Left cardiac atrium (tissue), 4 donors: ENCODE data around the gene RNF151. TPM values are rescaled to one million over a fixed set of nuclear protein-coding genes. Genes with fewer than 3 reads are reported as not detected.

Source experiments
- ATAC-seq, 2 donors: fragments of 200-7000 bp; cut with Tn5 transposase; one replicate each; pipeline ENCODE4 v1.9.1; 2020; ENCODE audit warnings: mild to moderate bottlenecking in 2 of 2, moderate library complexity in 2 of 2
- DNase-seq: peaks from one replicate; pipeline ENCODE4 v3.0.0-alpha.2; 2020
- intact Hi-C, 2 donors: fragments of 100-400 bp; cut with DNase I; formaldehyde crosslinking; loops; one replicate each; pipeline versions ENCODE4 v1.14.1 to v1.15.1; 2022 to 2023
- total RNA-seq, 2 donors: library from RNA; stranded (reverse); fragmentation: NEBNext Ultra II Directional; extraction: Animal tissue kit (Norgen Biotek cat#: 25700); gene quantifications; one replicate each; pipeline ENCODE4 v1.2.1, GENCODE V29; 2021
- donor health status: DM: no; HTN: yes; CAD: no.
- donor health status: DM: no; HTN: yes; CAD: no; lungs with severe emphysema.
- donor health status: DM: yes; HTN: yes; CAD: no.
- donor health status: Dilated cardiomyopathy.

Gene RNF151
- total RNA-seq, 2 donors from 2014 or later, result not detected

DNA sequence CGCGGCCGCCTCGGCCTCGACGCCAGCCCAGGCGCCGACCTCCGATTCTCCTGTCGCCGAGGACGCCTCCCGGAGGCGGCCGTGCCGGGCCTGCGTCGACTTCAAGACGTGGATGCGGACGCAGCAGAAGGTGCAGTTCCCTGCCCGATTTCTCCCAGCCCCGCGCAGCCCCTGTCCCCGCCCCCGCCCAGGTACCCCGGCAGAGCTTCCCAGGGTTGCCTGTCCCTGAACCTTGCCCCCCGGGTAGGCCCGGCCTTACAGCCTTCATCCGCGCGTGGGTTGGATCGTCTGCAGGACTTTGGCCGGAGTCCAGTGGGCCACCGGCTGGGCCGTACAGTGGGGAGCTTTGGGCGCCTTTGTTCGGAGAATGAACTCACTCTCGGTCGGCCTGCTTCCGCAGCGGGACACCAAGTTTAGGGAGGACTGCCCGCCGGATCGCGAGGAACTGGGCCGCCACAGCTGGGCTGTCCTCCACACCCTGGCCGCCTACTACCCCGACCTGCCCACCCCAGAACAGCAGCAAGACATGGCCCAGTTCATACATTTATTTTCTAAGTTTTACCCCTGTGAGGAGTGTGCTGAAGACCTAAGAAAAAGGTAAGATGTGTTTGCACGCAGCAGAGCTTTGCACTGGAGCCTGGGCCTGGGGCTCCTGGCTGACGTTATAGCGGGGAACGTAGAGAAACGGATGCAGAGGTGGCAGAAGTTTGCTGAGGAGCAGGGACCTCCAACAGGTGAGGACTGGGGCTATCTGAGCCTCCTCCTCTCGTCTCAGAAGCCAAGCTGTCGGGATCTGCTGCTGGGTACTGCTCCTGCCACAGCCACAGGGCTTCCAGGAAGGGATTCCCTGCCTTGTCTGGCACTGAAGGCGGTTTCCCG, 17.9 kb downstream of the RNF151 start:
- peak; percentile 6 to 14 for ATAC-seq
- intact Hi-C loops, result no loop called here
- DNase-seq, result no peak

DNA sequence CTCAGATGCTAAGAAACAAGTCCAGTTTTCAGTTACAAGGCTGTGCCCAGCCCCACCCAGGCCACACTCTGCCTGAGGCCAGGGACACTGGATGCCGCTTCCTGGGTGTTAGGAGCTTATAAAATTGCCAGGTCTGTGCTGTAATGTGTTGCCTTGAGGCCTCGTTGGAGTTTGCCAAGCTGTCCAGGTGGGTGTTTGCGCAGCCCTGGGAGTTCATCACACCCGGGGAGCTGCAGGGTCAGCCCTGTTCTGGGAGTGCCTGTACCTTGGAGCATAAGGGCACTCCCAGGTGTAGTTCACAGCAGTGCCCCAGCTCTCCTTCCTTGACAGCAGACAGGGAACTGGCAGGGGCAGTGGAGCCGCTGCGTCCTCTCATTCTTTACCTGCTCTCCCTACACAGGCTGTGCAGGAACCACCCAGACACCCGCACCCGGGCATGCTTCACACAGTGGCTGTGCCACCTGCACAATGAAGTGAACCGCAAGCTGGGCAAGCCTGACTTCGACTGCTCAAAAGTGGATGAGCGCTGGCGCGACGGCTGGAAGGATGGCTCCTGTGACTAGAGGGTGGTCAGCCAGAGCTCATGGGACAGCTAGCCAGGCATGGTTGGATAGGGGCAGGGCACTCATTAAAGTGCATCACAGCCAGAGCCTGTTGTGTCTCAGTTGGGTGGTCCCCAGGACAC, 19.0 kb downstream of the RNF151 start:
- no peak for ATAC-seq
- no peak for DNase-seq
- intact Hi-C loops, result no loop called here

- no peak for ATAC-seq
- DNase-seq, result no peak
- intact Hi-C loops, result no loop called here
Observed at GRCh38 chr16:1987198-1987597, 20.5 kb downstream of the RNF151 start.

GRCh38 chr16:1989209-1990100, 22.8 kb downstream of the RNF151 start, which contains the start of gene SYNGR3:
Gene SYNGR3 (plus strand): TSS chr16:1989970. CDS start chr16:1990103, 133 bp downstream.
- intact Hi-C loops, result no loop called here
- DNase-seq (no peak), ATAC-seq (no peak)

- intact Hi-C loops, result no loop called here
- ATAC-seq (no peak), DNase-seq (no peak)
Observed at GRCh38 chr16:1990101-1990350, 23.4 kb downstream of the RNF151 start.

DNA sequence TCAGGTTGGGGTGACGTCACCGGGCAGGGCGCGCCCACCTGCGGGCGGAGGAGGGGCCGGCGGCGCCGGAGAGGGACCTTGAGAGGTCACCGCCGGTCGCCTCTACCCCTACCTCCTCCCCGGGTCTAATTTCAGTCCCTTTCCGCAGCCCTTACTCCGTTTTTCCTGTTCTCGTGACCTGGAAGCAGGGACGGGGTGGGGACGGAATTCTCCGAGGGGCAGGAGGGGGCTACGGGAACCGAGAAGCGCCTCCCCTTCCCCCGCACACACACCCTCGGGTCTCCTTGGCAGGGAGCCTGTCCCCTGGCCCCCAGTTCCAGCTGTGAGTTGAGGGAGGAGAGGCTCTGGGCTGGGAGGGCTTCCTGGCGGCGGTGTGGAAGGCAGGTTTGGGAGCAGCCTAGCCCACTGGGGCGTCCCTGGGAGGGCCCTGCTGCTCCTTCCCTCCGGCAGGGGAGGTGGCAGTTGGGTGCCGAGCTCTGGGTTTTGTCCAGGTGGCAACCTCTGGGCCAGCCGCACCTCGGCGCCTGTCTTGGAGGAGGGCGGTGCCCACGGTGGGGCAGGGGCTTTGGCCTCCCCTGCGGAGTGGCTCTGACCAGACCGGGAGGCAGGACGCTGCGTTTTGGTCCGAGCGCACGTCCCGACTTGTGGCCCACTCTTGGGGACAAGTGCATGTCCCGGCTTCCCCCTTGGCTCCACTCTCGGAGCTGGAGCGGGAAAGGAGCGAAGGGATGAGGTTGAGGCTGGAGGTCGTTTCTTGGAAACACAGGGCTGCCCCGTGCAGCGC, 23.9 kb downstream of the RNF151 start:
- intact Hi-C loops, result no loop called here
- DNase-seq (no peak), ATAC-seq (no peak)

GRCh38 chr16:1991135-1991551, 24.5 kb downstream of the RNF151 start:
- peak in 1 of 2 donors; percentile 3 for ATAC-seq
- intact Hi-C loops, result no loop called here
- DNase-seq, result no peak

- intact Hi-C loops, result no loop called here
- DNase-seq, result no peak
- no peak for ATAC-seq
Observed at GRCh38 chr16:1991588-1991947, 24.9 kb downstream of the RNF151 start.

GRCh38 chr16:1991948-1992703, 25.5 kb downstream of the RNF151 start:
- ATAC-seq (peak; percentile 90 to 93), DNase-seq (peak; percentile 97)
- intact Hi-C loops, result no loop called here

GRCh38 chr16:1992704-1993317, 26.2 kb downstream of the RNF151 start:
- intact Hi-C loops, result no loop called here
- ATAC-seq (peak in 1 of 2 donors; percentile 1), DNase-seq (no peak)

DNA sequence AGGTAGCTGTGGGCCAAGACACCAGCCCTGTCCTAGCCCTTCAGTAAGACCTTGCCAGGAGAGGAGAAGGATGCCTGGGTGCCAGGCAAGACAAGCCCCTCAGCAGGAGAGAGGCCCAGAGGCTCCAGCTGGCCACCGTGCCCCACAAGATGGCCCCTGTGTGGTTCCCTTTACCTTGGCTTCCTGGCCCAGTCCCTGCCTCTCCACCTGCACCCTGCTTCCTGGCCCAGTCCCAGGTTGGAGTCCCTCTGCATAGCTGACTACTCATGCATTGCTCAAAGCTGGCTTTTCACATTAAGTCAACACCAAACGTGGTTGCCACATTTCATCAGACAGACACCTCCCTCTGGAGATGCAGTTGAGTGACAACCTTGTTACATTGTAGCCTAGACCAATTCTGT, 27.1 kb downstream of the RNF151 start:
- peak; percentile 31 for DNase-seq
- no peak for ATAC-seq
- intact Hi-C loops, result no loop called here

GRCh38 chr16:1997494-1998359, 31.1 kb downstream of the RNF151 start:
- DNase-seq (no peak), ATAC-seq (peak in 1 of 2 donors; percentile 32)
- intact Hi-C loops, result no loop called here

- intact Hi-C loops, result no loop called here
- DNase-seq, result no peak
- no peak for ATAC-seq
Observed at GRCh38 chr16:1998360-1998835, 31.7 kb downstream of the RNF151 start.

GRCh38 chr16:1998852-1999801, 32.5 kb downstream of the RNF151 start:
- ATAC-seq, result no peak
- intact Hi-C loops, result no loop called here
- no peak for DNase-seq

DNA sequence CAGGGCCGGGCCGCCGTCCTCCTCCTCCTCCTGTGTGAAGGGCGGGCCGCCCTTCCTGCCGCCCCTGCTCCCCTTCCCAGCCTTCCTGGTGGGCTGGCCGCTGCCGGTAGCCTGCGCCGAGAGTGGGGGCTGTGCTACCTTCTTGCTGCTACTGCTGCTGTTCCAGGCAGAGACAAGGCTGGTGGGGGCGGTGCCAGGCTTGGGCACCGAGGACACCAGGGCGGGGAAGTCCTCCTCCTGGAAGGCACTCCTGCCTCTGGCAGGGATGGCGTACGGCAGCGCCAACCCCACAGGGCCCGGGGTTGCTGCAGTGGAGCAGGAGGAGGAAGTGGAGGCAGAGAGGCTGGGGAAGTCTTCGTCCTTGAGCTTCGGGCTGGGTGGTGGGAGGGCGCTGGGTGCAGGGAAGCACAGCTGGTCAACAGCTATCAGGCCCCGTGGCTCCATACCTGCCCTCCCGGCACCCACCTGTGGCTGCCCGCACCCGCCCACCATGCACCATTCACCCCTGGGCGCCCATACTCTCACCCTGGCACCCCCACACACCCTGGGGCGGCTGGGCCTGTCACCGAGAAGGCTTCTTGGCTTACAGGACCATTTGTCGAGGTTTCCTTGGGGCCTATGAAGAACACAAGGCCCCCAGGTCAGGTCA, 33.3 kb downstream of the RNF151 start:
- intact Hi-C loops, result no loop called here
- ATAC-seq (no peak), DNase-seq (no peak)
